ENCODE measurements around the gene ANKRD1.

DNA sequence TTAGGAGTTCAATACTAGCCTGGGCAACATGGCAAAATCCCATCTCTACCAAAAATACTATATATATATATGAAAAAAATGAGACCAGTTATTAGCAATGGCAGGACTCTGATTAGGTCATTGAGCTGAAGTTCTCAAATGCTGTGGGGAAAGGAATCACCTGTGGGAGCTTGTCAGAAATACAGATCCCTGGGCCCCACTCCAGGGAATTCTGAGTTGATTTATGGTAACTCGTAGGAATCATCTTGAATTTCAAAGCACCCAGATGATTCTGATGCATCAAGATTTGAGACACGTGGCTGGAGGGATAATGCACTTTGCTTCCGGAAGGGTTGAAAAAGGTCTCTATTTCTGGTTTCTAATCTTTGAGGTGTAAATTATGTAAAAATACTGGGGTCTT is 1.0 kb upstream of the ANKRD1 start:
- no peak for TF ChIP-seq TCF12 (IDR thresholded peaks at IDR 0.05; ENCODE audit: low read depth, low read length)
- TF ChIP-seq EP300 (IDR thresholded peaks at IDR 0.05; ENCODE audit: borderline replicate concordance in 1 of 2, low read depth in 2 of 2, low read length in 2 of 2), result no peak
- TF ChIP-seq, protein P1, sequence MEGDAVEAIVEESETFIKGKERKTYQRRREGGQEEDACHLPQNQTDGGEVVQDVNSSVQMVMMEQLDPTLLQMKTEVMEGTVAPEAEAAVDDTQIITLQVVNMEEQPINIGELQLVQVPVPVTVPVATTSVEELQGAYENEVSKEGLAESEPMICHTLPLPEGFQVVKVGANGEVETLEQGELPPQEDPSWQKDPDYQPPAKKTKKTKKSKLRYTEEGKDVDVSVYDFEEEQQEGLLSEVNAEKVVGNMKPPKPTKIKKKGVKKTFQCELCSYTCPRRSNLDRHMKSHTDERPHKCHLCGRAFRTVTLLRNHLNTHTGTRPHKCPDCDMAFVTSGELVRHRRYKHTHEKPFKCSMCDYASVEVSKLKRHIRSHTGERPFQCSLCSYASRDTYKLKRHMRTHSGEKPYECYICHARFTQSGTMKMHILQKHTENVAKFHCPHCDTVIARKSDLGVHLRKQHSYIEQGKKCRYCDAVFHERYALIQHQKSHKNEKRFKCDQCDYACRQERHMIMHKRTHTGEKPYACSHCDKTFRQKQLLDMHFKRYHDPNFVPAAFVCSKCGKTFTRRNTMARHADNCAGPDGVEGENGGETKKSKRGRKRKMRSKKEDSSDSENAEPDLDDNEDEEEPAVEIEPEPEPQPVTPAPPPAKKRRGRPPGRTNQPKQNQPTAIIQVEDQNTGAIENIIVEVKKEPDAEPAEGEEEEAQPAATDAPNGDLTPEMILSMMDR (IDR thresholded peaks at IDR 0.05; ENCODE audit: control extremely low read depth in 1 of 3, insufficient read depth in 1 of 3, low read depth in 1 of 3, low read length in 3 of 3), result no peak
- TF ChIP-seq ATF2 (IDR thresholded peaks at IDR 0.05; ENCODE audit: low read length), result no peak
- no peak for TF ChIP-seq RFX5 (IDR thresholded peaks at IDR 0.05; ENCODE audit: borderline replicate concordance, low read depth, low read length)
- TF ChIP-seq ATF3 (IDR thresholded peaks at IDR 0.05; ENCODE audit: insufficient read depth, low read depth, low read length), result no peak
- TF ChIP-seq RAD21 (IDR thresholded peaks at IDR 0.05 in 1 of 2, conservative IDR thresholded peaks at IDR 0.05 in 1 of 2; ENCODE audit: low read depth in 2 of 2, low read length in 2 of 2), result no peak
